ENCODE measurements around the gene RFX1.
"Not testable (repeated sequence)": the region's sequence is repeated elsewhere in the genome, so short reads cannot be mapped to it uniquely, and the experiment has no call there.

Gene RFX1

DNA sequence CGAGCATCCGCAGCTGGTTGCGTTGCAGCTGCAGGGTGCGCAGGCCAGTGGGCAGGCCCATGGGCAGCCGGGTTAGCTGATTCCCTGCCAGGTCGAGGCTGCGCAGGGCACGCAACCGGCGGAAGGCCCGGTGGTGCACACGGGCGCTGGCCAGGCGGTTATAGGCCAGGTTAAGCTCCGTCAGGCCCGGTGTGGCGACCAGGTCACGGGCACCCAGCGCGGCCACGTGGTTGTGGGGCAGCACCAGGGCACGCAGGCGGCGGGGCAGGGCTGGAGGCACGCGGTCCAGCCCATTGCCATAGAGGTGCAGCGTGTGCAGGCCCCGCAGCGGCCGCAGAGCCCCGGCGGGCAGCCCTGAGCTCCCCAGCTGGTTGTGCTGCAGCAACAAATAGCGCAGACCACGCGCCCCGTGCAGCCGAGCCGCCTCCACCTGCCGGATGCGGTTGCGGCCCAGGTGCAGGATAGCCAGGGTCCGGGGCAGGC is 73.2 kb downstream of the RFX1 start:
- no peak for DNase-seq

DNA sequence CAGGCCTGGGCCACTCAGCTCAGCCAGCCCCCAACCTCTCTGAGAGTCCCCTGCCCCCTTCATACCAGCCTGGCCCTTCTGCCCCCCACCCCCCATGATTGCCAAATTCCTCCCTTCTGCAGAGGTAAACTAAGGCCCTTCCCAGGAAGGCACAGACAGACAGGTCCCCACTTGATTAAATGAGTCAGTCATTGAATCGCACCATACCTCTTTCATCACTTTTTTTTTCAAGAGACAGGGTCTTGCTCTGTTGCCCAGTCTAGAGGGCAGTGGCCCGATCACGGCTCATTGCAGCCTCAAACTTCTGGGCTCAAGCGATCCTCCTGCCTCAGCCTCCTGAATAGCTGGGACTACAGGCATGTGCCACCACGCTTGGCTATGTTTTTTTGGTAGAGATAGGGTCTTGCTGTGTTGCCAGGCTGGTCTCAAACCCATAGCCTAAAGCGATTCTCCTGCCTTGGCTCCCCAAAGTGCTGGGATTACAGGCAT is 73.9 kb downstream of the RFX1 start:
- no peak for DNase-seq

DNA sequence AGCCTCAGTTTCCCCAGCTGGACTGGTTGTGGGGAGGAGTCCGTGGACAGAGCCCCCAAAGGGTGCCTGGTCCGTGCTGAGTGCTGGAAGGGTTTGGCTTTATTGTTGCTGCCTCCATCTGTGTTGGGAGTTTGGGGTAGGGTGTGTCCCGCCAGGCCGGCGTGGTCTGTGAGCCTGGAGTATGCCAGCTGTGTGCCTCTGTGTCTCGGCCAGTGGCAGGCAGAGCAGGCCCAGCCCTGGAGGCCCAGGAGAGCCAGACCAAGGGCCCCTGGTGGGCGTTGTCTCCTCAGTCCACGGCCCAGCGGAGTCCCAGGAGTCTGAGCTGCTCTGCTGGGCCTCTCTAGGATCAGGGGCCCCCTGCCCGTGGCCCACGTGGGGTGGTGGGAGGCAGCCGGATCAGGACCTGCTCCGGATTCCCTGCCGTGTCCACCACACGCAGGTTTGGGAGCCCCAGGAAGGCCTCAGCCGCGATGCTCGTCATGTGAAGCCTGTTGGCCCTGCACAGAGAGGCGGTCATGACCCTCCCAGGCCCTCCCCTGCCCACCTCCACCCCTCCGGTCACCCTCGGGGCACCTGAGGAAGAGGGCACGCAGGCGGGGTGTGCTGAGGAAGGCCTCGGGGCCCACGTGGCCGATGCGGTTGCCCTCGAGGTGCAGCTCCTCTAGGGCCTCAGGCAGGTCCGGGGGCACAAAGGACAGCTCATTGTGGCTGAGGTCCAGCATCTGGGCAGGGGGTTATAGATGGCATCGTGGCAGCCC is 74.5 kb downstream of the RFX1 start:
- no peak for DNase-seq

DNA sequence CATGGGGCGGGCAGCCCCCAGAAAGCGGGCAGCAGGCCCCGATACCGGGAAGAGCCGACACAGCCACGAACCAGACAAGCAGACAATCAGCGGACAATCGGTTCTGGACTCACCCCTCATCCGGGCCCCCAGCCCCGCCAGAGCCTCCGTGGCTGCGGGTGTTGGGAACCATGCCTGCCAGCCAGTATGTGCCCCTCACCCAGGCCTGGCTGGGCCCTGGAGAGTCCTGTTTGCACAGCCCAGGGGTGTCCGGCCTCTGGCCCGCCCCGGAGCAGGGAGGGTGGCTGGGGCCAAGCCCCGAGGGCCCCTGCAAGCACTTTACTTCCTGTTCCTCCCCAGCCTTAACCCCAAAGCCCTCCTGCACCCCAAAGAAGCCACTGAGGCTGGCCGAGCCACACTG is 75.7 kb downstream of the RFX1 start:
- DNase-seq, result no peak

DNA sequence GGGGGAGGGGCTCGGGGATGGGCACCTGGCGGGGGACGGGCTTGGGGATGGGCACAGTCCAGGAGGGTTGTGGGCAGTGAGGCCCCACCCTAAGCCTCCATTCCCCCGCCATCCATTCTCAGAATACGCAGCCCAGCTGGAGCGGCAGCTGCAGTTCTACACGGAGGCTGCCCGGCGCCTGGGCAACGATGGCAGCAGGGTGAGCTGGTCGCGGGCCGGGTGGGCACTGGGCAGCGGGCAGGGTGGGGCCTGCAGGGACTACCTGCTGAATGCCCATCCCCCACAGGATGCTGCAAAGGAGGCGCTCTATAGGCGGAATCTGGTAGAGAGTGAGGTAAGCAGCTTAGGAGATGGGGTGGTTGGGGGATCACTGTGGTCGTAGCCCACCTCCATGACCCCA is 76.2 kb downstream of the RFX1 start:
- no peak for DNase-seq

DNA sequence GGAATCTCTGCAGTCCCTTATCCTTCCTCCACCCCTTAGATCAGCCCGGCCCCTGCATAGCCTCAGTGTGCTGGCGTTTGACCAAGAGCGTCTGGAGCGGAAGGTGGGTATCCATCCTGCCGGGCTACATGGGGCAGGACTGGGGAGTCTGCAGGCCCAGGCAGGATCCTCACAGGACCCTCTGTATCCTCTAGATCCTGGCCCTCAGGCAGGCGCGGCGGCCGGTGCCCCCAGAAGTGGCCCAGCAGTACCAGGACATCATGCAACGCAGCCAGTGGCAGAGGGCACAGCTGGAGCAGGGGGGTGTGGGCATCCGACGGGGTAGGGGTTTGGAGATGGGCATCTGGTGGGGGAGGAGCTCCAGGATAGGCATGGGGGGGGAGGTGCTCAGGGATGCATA is 76.8 kb downstream of the RFX1 start:
- no peak for DNase-seq

DNA sequence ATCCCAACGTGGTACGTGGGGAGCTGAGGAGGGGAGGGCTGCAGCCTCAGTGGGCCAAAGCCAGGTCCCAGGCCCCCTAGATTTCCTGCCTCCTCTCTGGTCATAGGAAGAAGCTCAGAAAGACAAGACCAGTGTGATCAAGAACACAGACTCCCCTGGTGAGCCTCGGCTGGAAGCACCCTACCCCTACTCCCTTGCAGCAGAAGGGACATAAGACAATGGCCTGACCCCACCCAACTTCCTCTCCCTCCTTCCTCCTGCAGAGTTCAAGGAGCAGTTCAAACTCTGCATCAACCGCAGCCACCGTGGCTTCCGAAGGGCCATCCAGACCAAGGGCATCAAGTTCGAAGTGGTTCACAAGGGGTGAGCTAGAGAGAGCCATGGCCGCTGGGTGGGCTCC is 79.4 kb downstream of the RFX1 start:
- no peak for DNase-seq

DNA sequence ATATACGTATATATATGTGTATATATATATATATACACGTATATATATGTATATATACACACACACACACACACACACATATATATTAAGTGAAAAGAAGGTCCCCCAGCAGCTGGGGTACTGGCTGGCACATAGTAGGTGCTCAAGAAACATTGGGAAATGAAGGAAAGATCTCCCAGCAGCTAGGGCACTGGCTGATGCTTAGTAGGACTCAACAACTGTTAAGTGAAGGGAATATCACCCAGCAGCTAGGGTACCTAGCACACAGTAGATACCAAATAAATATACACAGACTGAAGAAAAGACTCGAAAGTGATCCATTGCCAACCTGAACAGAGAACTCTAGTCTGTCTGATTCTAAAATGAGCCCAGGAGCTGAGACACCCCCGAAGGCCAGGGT is 80.1 kb downstream of the RFX1 start:
- no peak for DNase-seq

DNA sequence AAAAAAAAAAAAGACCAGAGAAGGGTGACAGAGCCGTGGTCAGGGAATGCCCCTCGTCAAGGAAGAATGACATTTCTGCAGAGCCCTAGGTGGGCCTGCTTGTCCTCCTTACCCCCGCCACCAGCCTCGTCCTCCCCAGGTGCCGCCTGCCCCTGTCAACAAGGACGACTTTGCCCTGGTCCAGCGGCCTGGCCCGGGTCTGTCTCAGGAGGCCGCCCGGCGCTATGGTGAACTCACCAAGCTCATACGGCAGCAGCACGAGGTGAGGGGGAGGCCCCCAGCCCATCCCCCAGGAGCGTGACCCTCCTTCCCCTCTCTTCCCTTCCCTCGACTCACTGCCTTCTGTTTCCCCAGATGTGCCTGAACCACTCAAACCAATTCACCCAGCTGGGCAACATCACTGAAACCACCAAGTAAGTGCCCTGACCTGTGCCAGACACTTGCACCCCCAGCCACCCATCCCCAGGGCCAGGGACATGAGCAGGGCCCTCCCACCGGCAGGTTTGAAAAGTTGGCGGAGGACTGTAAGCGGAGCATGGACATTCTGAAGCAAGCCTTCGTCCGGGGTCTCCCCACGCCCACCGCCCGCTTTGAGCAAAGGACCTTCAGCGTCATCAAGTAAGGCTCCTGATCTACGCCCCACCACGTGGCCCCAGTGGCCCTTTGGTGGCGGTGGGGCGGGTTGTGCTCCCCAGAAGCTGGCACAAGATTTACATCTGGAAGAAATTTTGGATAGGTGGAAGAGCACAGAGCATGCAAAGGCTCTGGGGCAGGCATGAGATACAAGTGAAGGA is 82.7 kb downstream of the RFX1 start:
- no peak for DNase-seq

DNA sequence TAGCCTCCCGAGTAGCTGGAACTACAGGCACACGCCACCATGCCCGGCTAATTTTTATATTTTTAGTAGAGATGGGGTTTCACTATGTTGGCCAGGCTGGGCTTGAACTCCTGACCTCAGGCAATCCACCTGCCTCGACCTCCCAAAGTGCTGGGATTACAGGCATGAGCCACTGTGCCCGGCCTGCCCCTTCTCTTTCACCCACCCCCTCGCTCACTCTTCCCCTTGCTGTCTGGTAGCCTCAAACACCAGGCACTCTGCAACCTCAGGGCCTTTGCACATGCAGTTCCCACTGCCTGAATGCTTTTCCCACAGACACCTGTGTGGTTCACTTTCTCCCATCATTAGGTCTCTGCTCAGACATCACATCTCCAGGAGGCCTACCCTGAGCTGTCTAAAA is 84.0 kb downstream of the RFX1 start:
- not testable (repeated sequence) for DNase-seq

DNA sequence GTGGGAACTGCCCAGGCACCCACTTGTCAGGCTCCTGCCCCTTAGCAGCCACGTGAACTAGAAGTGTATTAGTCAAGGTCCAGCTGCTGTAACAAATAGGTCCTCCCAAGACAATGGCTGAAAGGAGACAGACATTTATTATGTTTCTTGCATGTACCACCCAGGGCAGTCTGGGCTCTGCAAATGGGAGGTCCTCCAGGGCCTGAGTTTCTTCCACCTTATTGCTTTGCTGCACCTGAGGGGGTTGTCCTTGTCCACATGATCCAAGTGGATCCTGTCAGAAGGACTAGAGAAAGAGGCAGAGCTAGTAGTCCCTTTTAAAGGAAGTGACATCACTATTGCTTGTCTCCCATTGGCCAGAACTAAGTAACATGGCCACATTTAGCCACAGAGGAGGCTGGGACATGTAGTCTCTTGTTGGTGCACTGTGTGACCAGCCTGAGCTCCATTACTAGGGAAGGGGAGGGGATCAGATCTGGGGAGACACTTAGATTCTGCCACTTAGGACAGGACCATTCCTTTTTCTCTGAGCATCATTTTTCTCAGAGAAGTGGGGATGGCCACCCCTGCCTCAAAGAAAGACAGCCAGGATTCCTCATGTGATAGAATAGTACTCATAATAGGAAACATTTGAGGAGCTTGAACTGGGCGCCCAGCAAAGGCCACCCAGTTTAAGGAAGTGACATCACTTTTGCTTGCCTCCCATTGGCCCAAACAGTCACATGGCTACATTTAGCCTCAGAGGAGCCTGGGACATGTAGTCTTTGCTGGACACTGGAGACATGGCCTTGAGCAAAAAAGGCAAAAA is 85.0 kb downstream of the RFX1 start:
- no peak for DNase-seq

DNA sequence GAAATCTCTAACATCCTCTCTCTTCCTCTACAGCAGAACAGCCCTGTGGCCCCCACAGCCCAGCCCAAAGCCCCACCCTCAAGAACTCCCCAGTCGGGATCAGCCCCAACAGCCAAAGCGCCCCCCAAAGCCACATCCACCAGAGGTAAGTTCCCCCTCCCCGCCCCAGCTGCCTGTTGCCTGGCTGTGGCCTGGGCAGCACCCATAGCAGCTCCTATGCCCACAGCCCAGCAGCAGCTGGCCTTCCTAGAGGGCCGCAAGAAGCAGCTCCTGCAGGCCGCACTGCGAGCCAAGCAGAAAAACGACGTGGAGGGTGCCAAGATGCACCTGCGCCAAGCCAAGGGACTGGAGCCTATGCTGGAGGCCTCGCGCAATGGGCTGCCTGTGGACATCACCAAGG is 85.6 kb downstream of the RFX1 start:
- DNase-seq, result no peak

DNA sequence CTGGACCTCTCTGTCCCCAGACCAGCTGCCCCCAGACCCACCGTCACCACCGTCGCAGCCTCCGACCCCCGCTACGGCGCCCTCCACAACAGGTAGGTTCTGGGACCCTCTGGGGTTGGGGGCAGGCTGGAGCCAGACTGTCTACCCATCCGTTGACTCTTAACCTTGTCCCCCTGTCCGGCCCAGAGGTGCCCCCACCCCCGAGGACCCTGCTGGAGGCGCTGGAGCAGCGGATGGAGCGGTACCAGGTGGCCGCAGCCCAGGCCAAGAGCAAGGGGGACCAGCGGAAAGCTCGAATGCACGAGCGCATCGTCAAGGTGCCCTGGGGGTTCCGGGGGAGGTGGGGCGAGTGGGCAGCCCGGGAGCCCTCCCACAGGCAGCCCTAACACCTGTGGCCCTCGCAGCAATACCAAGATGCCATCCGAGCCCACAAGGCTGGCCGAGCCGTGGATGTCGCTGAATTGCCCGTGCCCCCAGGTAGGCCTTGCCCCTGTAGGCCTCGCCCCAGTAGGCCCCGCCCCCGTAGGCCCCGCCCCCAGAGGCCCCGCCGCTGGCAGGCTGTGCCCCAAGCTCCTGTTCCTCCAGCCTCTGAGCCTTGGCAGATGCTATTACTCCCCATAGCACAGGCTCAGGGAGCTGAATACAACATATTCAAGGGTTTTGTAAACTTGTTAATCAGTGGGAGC is 87.3 kb downstream of the RFX1 start:
- no peak for DNase-seq

DNA sequence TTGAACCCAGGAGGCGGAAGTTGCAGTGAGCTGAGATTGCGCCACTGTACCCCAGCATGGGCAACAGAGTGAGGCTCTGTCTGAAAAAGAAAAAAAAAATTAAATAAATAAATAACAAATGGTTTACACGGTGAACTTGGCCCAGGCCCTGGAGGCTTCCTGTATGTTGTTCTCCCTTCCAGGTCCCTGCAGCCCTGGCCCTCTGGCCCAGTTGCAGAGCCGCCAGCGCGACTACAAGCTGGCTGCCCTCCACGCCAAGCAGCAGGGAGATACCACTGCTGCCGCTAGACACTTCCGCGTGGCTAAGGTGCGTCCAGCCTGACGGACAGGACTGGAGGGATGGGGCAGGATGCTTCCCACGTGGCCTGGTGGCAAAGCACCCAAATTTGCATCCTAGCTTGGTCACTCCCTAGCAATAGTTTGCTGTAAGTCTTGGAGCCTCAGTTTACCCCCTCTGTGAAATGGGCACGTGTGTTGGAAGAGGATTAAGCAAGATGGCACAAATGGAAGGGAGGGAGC is 88.2 kb downstream of the RFX1 start:
- DNase-seq, result no peak

DNA sequence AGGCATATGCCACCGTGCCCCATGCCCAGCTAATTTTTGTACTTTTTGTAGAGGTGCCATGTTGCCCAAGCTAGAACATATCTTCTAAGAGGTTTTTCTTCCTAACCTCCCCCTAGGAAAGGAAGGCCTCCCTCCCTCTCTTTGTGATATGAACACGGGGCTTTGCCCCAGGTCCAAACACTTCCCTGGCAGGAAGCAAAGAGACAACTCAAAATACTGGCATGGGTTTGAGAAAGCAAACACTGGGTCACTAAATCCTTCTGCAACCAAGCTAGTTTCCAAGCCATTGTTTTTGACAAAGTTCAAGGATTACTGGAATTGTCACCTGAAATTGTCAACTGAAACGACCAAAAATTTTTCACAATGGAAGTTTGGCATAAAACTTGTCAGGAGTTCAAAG is 91.3 kb downstream of the RFX1 start:
- DNase-seq, result no peak

DNA sequence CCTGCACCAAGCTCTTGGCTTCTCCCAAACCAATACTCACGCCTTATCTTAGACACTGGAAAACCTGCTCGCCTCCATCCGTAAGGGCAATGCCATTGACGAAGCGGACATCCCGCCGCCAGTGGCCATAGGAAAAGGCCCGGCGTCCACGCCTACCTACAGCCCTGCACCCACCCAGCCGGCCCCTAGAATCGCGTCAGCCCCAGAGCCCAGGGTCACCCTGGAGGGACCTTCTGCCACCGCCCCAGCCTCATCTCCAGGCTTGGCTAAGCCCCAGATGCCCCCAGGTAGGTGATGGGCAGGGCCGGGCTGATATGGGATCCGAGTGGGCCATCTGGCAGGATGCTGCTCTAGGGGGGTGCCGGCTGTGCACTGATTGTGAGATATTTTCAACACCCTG is 92.8 kb downstream of the RFX1 start:
- DNase-seq, result no peak

All from activated CD8-positive, alpha-beta memory T cell treated with anti-CD3 and anti-CD28 coated beads, Interleukin-2, amount 50 U/mL, for 48 hours (primary cell).